B cell (primary cell): ENCODE results near the gene HSPB6. TPM values are rescaled to one million over a fixed set of nuclear protein-coding genes. Genes with fewer than 3 reads are reported as not detected.
A peak's percentile ranks its signal among the peaks of the same experiment; 100 is the strongest.

Source experiments
- ATAC-seq: fragments of 200-7000 bp; cut with Tn5 transposase; one replicate; pipeline ENCODE4 v1.10.0; 2021; ENCODE audit warnings: low read depth, mild to moderate bottlenecking, moderate number of reproducible peaks, moderate library complexity
- CTCF ChIA-PET: fragments of 350-600 bp; sonication (Branson Sonifier 250); formaldehyde crosslinking; loops from one replicate; lab custom pipeline; 2021; ENCODE audit warnings: antibody characterized with exemption, inconsistent platforms; lab: Charles Lee
- POLR2A ChIA-PET: fragments of 350-600 bp; sonication (Branson Sonifier 250); formaldehyde crosslinking; loops from one replicate; lab custom pipeline; 2021; ENCODE audit warnings: antibody characterized with exemption; lab: Charles Lee
- DNase-seq: peaks from one replicate; pipeline ENCODE4 v3.0.0; 2013
- H2AFZ ChIP-seq: 2 replicates; pipeline ENCODE4 v1.6.1; 2012; ENCODE audit warnings: mild to moderate bottlenecking, low read depth, low read length; ENCODE audit not compliant: insufficient read depth, poor library complexity, severe bottlenecking
- H3K27ac ChIP-seq, 2 donors: 1 replicate in 1 of 2; 2 replicates in 1 of 2; pipeline ENCODE4 v1.5.1; 2012 to 2013; ENCODE audit warnings: low read length in 2 of 2, mild to moderate bottlenecking in 2 of 2, moderate library complexity in 1 of 2
- H3K27me3 ChIP-seq, 4 experiments: fragments of 200-600 bp in 1 of 4; sonication (generic) in 1 of 4; replicated peaks in 1 of 4; 1 replicate in 2 of 4; 2 replicates in 2 of 4; pipeline versions ENCODE4 v1.6.1 to v1.7.0; 2013 to 2016; ENCODE audit warnings: low read length in 3 of 4, mild to moderate bottlenecking in 2 of 4, mixed read lengths in 1 of 4, moderate library complexity in 1 of 4; ENCODE audit not compliant: insufficient read depth in 4 of 4, control insufficient read depth in 3 of 4; ENCODE audit errors: control extremely low read depth in 1 of 4
- H3K36me3 ChIP-seq, 2 experiments: replicated peaks in 1 of 2; 1 replicate in 1 of 2; 2 replicates in 1 of 2; pipeline versions ENCODE4 v1.6.1 to v1.7.1; 2013; ENCODE audit warnings: low read length in 1 of 2; ENCODE audit not compliant: insufficient read depth in 2 of 2, control insufficient read depth in 1 of 2; ENCODE audit errors: control extremely low read depth in 1 of 2, extremely low read depth in 1 of 2
- H3K4me1 ChIP-seq, 2 donors: fragments of 200-600 bp in 1 of 2; sonication (generic) in 1 of 2; 1 replicate in 1 of 2; 2 replicates in 1 of 2; pipeline versions ENCODE4 v1.5.1 to v1.6.1; 2013 to 2017; ENCODE audit warnings: low read length in 2 of 2; ENCODE audit not compliant: control insufficient read depth in 2 of 2, insufficient read depth in 2 of 2
- H3K4me2 ChIP-seq: replicated peaks from 2 replicates; pipeline ENCODE3; 2012; ENCODE audit warnings: mild to moderate bottlenecking, low read depth, low read length; ENCODE audit not compliant: poor library complexity, severe bottlenecking
- H3K4me3 ChIP-seq, 5 experiments: fragments of 200-600 bp in 1 of 5; sonication (generic) in 1 of 5; 1 replicate in 3 of 5; 2 replicates in 2 of 5; pipeline versions ENCODE4 v1.5.1 to v1.7.0; 2011 to 2016; ENCODE audit warnings: low read length in 4 of 5, mild to moderate bottlenecking in 4 of 5, low read depth in 2 of 5, control low read depth in 1 of 5, moderate library complexity in 1 of 5; ENCODE audit not compliant: insufficient read depth in 1 of 5; ENCODE audit errors: control extremely low read depth in 1 of 5, extremely low read depth in 1 of 5
- H3K79me2 ChIP-seq: fragments of 200-600 bp; sonication (generic); one replicate; pipeline ENCODE4 v1.6.0; 2016; ENCODE audit warnings: low read length; ENCODE audit not compliant: control insufficient read depth, insufficient read depth
- H3K9ac ChIP-seq: fragments of 200-600 bp; sonication (generic); 2 replicates; pipeline ENCODE4 v1.6.1; 2017; ENCODE audit warnings: mild to moderate bottlenecking, low read length, moderate library complexity
- H3K9me3 ChIP-seq, 3 donors: one replicate each; pipeline versions ENCODE4 v1.6.1 to v1.7.1; 2013; ENCODE audit warnings: low read length in 2 of 3; ENCODE audit not compliant: control insufficient read depth in 2 of 3, insufficient read depth in 1 of 3; ENCODE audit errors: control extremely low read depth in 1 of 3
- H4K20me1 ChIP-seq: 2 replicates; pipeline ENCODE4 v1.6.0; 2012; ENCODE audit warnings: mild to moderate bottlenecking, low read length; ENCODE audit not compliant: insufficient read depth, control insufficient read depth, poor library complexity, severe bottlenecking
- H3K27ac Mint-ChIP-seq: one replicate; pipeline ENCODE4 v1.8.0; 2021; ENCODE audit warnings: mixed read lengths
- H3K27me3 Mint-ChIP-seq: one replicate; pipeline ENCODE4 v1.8.0; 2021; ENCODE audit warnings: mixed read lengths
- H3K4me1 Mint-ChIP-seq: one replicate; pipeline ENCODE4 v1.8.0; 2021; ENCODE audit warnings: mixed read lengths
- H3K4me3 Mint-ChIP-seq: one replicate; pipeline ENCODE4 v1.8.0; 2021; ENCODE audit warnings: mixed read lengths
- H3K9me3 Mint-ChIP-seq: one replicate; pipeline ENCODE4 v1.8.0; 2022; ENCODE audit warnings: mixed read lengths; ENCODE audit not compliant: insufficient read depth
- EZH2 ChIP-seq: IDR thresholded peaks from 2 replicates; pipeline ENCODE4 v1.6.1; 2012; ENCODE audit warnings: borderline replicate concordance, low read depth, mild to moderate bottlenecking, moderate library complexity, low read length; ENCODE audit not compliant: insufficient read depth, poor library complexity, severe bottlenecking
- WGBS: methylation state at CpG from one replicate; pipeline ENCODE4 v1.1.5; 2013; ENCODE audit warnings: missing lambda C conversion rate; ENCODE audit not compliant: insufficient coverage; 5-methylcytosine and 5-hydroxymethylcytosine counted together
- intact Hi-C: fragments of 100-400 bp; cut with micrococcal nuclease; formaldehyde crosslinking; loops from one replicate; pipeline ENCODE4 v1.10.0; 2022
- polyA plus RNA-seq: library from polyadenylated mRNA; depleted of rRNA; stranded (reverse); fragments of >200 nt; gene quantifications from 2 replicates; pipeline ENCODE4 v1.2.3, GENCODE V29; 2012
- total RNA-seq, 2 donors: library from RNA; stranded (reverse); fragments of 120-200 nt in 1 of 2; gene quantifications; 1 replicate in 1 of 2; 2 replicates in 1 of 2; pipeline versions ENCODE4 v1.2.3 to v1.2.4, GENCODE V29; 2013 to 2022
- TF ChIP-seq, protein P1 (sequence below): fragments of 200-600 bp; IDR thresholded peaks from one replicate; pipeline ENCODE4 v1.8.0; 2022; ENCODE audit warnings: antibody characterized with exemption, mild to moderate bottlenecking

The HSPB6 gene
- total and polyA plus RNA-seq, 2 donors (not counting 1 experiment from before 2014, with no cell fraction given), result not detected

DNA sequence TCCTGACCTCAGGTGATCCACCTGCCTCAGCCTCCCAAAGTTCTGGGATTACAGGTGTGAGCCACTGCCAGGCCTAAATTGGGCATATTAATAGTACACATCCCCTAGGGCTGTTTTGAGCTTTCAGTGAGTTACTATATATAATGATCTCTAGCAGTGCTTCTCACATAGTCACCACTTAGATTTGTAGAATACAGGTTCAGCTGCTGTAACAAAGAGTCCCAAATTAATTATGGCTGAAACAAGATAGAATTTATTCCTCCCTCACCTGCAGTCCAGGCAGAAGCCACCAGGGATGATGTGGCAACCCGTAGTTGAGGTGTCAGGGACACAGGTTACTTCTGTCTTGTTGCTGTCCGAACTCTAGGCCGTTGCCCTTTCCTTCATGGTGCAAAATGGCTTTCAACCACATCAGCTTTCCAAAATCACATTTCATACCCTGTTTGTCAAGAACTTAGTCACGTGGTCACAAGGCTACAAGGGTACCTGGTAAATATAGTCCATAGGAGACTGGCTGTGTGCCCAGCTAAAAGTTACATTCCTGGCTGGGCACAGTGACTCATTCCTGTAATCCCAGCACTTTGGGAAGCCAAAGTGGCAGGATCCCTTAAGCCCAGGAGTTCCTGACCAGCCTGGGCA lies 4.0 kb upstream of the HSPB6 start:
- Histone ChIP-seq H3K9me3 (peaks cover 0 to 5% (median 0%) of the 10 kb centered on the region in 3 donors), H3K4me1 (peaks cover 17 to 29% of the 10 kb centered on the region in 2 donors), H3K9ac (no peak overlapping the region), H3K4me3 (no peak overlapping the region), H3K36me3 (peaks cover 0 to 20% of the 10 kb centered on the region in 2 experiments), H3K27ac (no peak overlapping the region), H4K20me1 (no peaks in the 10 kb centered on the region), H3K79me2 (peaks cover 29% of the 10 kb centered on the region), H3K4me2 (no peak overlapping the region), H2AFZ (no peak overlapping the region), H3K27me3 (peaks cover 0 to 15% (median 8%) of the 10 kb centered on the region in 4 experiments)
- DNase-seq (no peak), ATAC-seq (no peak)
- peaks cover 7% of the 10 kb centered on the region for H3K27me3 Mint-ChIP-seq
- ChIA-PET POLR2A (no interaction called here), CTCF (no interaction called here)
- H3K4me3 Mint-ChIP-seq, result no peak overlapping the region
- 100% methylated on average over 3 of the region's 4 CpGs for WGBS
- H3K9me3 Mint-ChIP-seq, result no peaks in the 10 kb centered on the region
- intact Hi-C loops, result no loop called here
- H3K4me1 Mint-ChIP-seq, result peaks cover 27% of the 10 kb centered on the region
- TF ChIP-seq, protein P1, sequence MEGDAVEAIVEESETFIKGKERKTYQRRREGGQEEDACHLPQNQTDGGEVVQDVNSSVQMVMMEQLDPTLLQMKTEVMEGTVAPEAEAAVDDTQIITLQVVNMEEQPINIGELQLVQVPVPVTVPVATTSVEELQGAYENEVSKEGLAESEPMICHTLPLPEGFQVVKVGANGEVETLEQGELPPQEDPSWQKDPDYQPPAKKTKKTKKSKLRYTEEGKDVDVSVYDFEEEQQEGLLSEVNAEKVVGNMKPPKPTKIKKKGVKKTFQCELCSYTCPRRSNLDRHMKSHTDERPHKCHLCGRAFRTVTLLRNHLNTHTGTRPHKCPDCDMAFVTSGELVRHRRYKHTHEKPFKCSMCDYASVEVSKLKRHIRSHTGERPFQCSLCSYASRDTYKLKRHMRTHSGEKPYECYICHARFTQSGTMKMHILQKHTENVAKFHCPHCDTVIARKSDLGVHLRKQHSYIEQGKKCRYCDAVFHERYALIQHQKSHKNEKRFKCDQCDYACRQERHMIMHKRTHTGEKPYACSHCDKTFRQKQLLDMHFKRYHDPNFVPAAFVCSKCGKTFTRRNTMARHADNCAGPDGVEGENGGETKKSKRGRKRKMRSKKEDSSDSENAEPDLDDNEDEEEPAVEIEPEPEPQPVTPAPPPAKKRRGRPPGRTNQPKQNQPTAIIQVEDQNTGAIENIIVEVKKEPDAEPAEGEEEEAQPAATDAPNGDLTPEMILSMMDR, result no peak
- TF ChIP-seq EZH2, result no peak
- no peak overlapping the region for H3K27ac Mint-ChIP-seq

DNA sequence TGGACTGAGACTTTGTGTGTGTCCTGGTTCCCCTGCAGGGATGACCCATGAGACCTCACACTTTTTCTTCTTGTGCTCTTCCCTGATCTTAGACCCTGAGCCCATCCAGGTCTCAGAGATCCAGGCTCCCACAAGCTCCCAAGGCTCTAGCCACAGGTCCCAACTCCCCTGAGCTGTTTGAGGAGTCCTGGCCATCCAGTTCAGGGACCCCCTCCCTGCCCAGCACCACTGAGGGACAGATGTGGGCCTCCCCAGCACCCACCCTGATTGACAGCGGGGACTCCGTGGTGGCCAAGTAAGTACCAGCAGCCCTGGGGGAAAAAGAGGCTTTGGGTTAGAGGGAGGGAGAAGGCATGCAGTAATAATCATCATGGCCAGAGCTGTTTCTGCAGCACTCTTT lies 2.9 kb upstream of the HSPB6 start:
- no peak for ATAC-seq
- CTCF ChIA-PET, result no interaction called here

More for the DNA sequence above, 2.9 kb upstream of the HSPB6 start:
- H3K9ac ChIP-seq, result no peak overlapping the region
- H3K9me3 ChIP-seq, result peaks cover 0 to 10% (median 0%) of the 10 kb centered on the region in 3 donors
- no peak for DNase-seq
- peaks cover 0 to 14% of the 10 kb centered on the region in 2 experiments for H3K36me3 ChIP-seq
- H3K4me1 Mint-ChIP-seq, result peaks cover 33% of the 10 kb centered on the region
- H3K4me3 ChIP-seq, result no peak overlapping the region
- POLR2A ChIA-PET, result no interaction called here
- H3K27ac ChIP-seq, result no peak overlapping the region
- no peak overlapping the region for H3K27ac Mint-ChIP-seq
- peaks cover 0 to 23% (median 10%) of the 10 kb centered on the region in 4 experiments for H3K27me3 ChIP-seq
- H3K9me3 Mint-ChIP-seq, result no peaks in the 10 kb centered on the region
- H3K79me2 ChIP-seq, result peaks cover 29% of the 10 kb centered on the region
- no peak overlapping the region for H3K4me2 ChIP-seq
- TF ChIP-seq EZH2, result no peak
- TF ChIP-seq, protein P1, result no peak
- no CpG with 5 or more reads among the region's 2 CpGs for WGBS
- peaks cover 24 to 35% of the 10 kb centered on the region in 2 donors for H3K4me1 ChIP-seq
- no peak overlapping the region for H2AFZ ChIP-seq
- H3K4me3 Mint-ChIP-seq, result peak overlapping the region; percentile 99
- peaks cover 13% of the 10 kb centered on the region for H3K27me3 Mint-ChIP-seq
- intact Hi-C loops, result loop anchor here (5.0 kb wide), 1 partner anchor 67 kb away; no protein-coding TSS in a partner anchor
- H4K20me1 ChIP-seq, result no peaks in the 10 kb centered on the region
